SK-N-SH (cell line): ENCODE results near the gene SLC35A1. TPM values are rescaled to one million over a fixed set of nuclear protein-coding genes. Genes with fewer than 3 reads are reported as not detected.
"Not testable (repeated sequence)": the region's sequence is repeated elsewhere in the genome, so short reads cannot be mapped to it uniquely, and the experiment has no call there.

Source experiments
- CTCF ChIA-PET: fragments of 300-600, 350-600 bp; formaldehyde crosslinking; extraction: SDS; loops from one replicate; lab custom pipeline; 2021; lab: Yijun Ruan, JAX
- POLR2A ChIA-PET: fragments of 350-600 bp; sonication (Branson Sonifier 250); formaldehyde crosslinking; extraction: SDS; loops from one replicate; lab custom pipeline; 2020; ENCODE audit warnings: antibody characterized with exemption, inconsistent platforms; lab: Yijun Ruan, JAX
- DNase-seq: peaks from one replicate; pipeline ENCODE4 v3.0.0; 2012
- H2AFZ ChIP-seq: fragments of 200-600 bp; sonication (generic); 2 replicates; pipeline ENCODE4 v1.8.1; 2016; ENCODE audit warnings: antibody characterized with exemption, mild to moderate bottlenecking, low read depth
- H3F3A ChIP-seq: fragments of 200-600 bp; sonication (generic); replicated peaks from 2 replicates; pipeline ENCODE3; 2016; ENCODE audit warnings: antibody characterized with exemption, mild to moderate bottlenecking; ENCODE audit not compliant: insufficient read depth
- H3K27ac ChIP-seq, 2 experiments: fragments of 200-500 bp in 1 of 2; fragments of 200-600 bp in 1 of 2; sonication (Bioruptor generic) in 1 of 2; sonication (generic), shearing (Covaris generic) in 1 of 2; 2 replicates each; pipeline versions ENCODE4 v1.5.1 to v1.6.1; 2014 to 2016; ENCODE audit warnings: low read depth in 2 of 2, inconsistent platforms in 1 of 2, low read length in 1 of 2, mild to moderate bottlenecking in 1 of 2, mixed read lengths in 1 of 2
- H3K27me3 ChIP-seq: fragments of 200-600 bp; sonication (generic), shearing (Covaris generic); 2 replicates; pipeline ENCODE4 v1.6.1; 2016; ENCODE audit warnings: mixed run types; ENCODE audit not compliant: insufficient read depth
- H3K36me3 ChIP-seq, 2 experiments: fragments of 200-500 bp in 1 of 2; fragments of 200-600 bp in 1 of 2; sonication (Bioruptor generic) in 1 of 2; sonication (generic) in 1 of 2; replicated peaks in 1 of 2; 2 replicates each; pipeline versions ENCODE3 to v1.5.1; 2014 to 2016; ENCODE audit warnings: low read length in 1 of 2, mild to moderate bottlenecking in 1 of 2; ENCODE audit not compliant: insufficient read depth in 2 of 2, control insufficient read depth in 1 of 2
- H3K4me1 ChIP-seq, 2 experiments: fragments of 200-500 bp in 1 of 2; fragments of 200-600 bp in 1 of 2; sonication (Bioruptor generic) in 1 of 2; sonication (generic), shearing (Covaris generic) in 1 of 2; 2 replicates each; pipeline versions ENCODE4 v1.5.1 to v1.6.1; 2014 to 2016; ENCODE audit warnings: low read depth in 1 of 2, low read length in 1 of 2, mixed run types in 1 of 2; ENCODE audit not compliant: insufficient read depth in 2 of 2, control insufficient read depth in 1 of 2
- H3K4me2 ChIP-seq: fragments of 200-600 bp; sonication (generic), shearing (Covaris generic); 2 replicates; pipeline ENCODE4 v1.6.1; 2017; ENCODE audit warnings: mixed run types
- H3K4me3 ChIP-seq, 2 experiments: fragments of 200-500 bp in 1 of 2; fragments of 200-600 bp in 1 of 2; sonication (Bioruptor generic) in 1 of 2; sonication (generic), shearing (Covaris generic) in 1 of 2; 2 replicates each; pipeline versions ENCODE4 v1.5.1 to v1.8.1; 2014 to 2016; ENCODE audit warnings: low read depth in 2 of 2, inconsistent platforms in 1 of 2, low read length in 1 of 2, mild to moderate bottlenecking in 1 of 2, mixed read lengths in 1 of 2, moderate library complexity in 1 of 2
- H3K79me2 ChIP-seq: fragments of 200-600 bp; sonication (generic); 2 replicates; pipeline ENCODE4 v1.8.1; 2017; ENCODE audit warnings: mild to moderate bottlenecking; ENCODE audit not compliant: insufficient read depth
- H3K9ac ChIP-seq: fragments of 200-600 bp; sonication (generic); 2 replicates; pipeline ENCODE4 v1.6.1; 2017; ENCODE audit warnings: mixed run types
- H3K9me2 ChIP-seq: fragments of 200-600 bp; sonication (generic); 2 replicates; pipeline ENCODE4 v1.6.1; 2017; ENCODE audit warnings: mixed run types
- H3K9me3 ChIP-seq: fragments of 200-600 bp; sonication (generic); 2 replicates; pipeline ENCODE4 v1.6.1; 2017; ENCODE audit warnings: mixed run types, mild to moderate bottlenecking, moderate library complexity
- H4K20me1 ChIP-seq: fragments of 200-600 bp; sonication (generic); 2 replicates; pipeline ENCODE4 v1.6.1; 2017; ENCODE audit warnings: mild to moderate bottlenecking, mixed run types; ENCODE audit not compliant: insufficient read depth
- CHD2 ChIP-seq: fragments of 150-350 bp; IDR thresholded peaks from 2 replicates; pipeline ENCODE4 v1.6.1; 2018; ENCODE audit warnings: low read length; ENCODE audit not compliant: partially characterized antibody
- ELF1 ChIP-seq: IDR thresholded peaks from 2 replicates; pipeline ENCODE4 v1.4.0; 2012
- EP300 ChIP-seq, 2 experiments: IDR thresholded peaks; 2 replicates each; pipeline versions ENCODE4 v1.4.0 to v1.6.1; 2012; ENCODE audit warnings: borderline replicate concordance in 1 of 2, low read depth in 1 of 2, low read length in 1 of 2
- FOXM1 ChIP-seq: IDR thresholded peaks from 2 replicates; pipeline ENCODE4 v1.4.0; 2012; ENCODE audit warnings: low read depth, mild to moderate bottlenecking
- GABPA ChIP-seq: IDR thresholded peaks from 2 replicates; pipeline ENCODE4 v1.4.0; 2012; ENCODE audit warnings: low read depth, mild to moderate bottlenecking
- MEF2A ChIP-seq: IDR thresholded peaks from 2 replicates; pipeline ENCODE4 v1.4.0; 2012; ENCODE audit warnings: low read depth, borderline replicate concordance
- MXI1 ChIP-seq: IDR thresholded peaks from 2 replicates; pipeline ENCODE4 v1.6.1; 2012; ENCODE audit warnings: mild to moderate bottlenecking, low read depth, low read length, improper control_type of control experiment
- NFIC ChIP-seq: IDR thresholded peaks from 2 replicates; pipeline ENCODE4 v1.4.0; 2012; ENCODE audit warnings: borderline replicate concordance
- NRF1 ChIP-seq: IDR thresholded peaks from 2 replicates; pipeline ENCODE4 v1.6.1; 2012; ENCODE audit warnings: low read depth, mild to moderate bottlenecking, low read length
- POLR2AphosphoS5 ChIP-seq: IDR thresholded peaks from 2 replicates; pipeline ENCODE4 v1.6.1; 2012; ENCODE audit warnings: low read depth, low read length
- RAD21 ChIP-seq: IDR thresholded peaks from 2 replicates; pipeline ENCODE4 v1.6.1; 2012; ENCODE audit warnings: mild to moderate bottlenecking, low read length
- RCOR1 ChIP-seq: fragments of 150-350 bp; IDR thresholded peaks from 2 replicates; pipeline ENCODE4 v1.6.1; 2017; ENCODE audit warnings: antibody characterized with exemption, low read length
- RXRA ChIP-seq: IDR thresholded peaks from 2 replicates; pipeline ENCODE4 v1.4.0; 2012; ENCODE audit warnings: low read depth, mild to moderate bottlenecking, borderline replicate concordance
- SIN3A ChIP-seq: IDR thresholded peaks from 2 replicates; pipeline ENCODE4 v1.6.1; 2012; ENCODE audit warnings: low read depth, mild to moderate bottlenecking, low read length, moderate library complexity, borderline replicate concordance
- TAF1 ChIP-seq: IDR thresholded peaks from 2 replicates; pipeline ENCODE4 v1.6.1; 2012; ENCODE audit warnings: low read depth, mild to moderate bottlenecking, low read length, moderate library complexity, borderline replicate concordance
- YY1 ChIP-seq: IDR thresholded peaks from 2 replicates; pipeline ENCODE4 v1.4.0; 2012; ENCODE audit warnings: low read depth, mild to moderate bottlenecking
- WGBS: methylation state at CpG from one replicate; pipeline ENCODE4 v1.1.6; 2017; ENCODE audit warnings: low lambda C conversion rate; 5-methylcytosine and 5-hydroxymethylcytosine counted together
- polyA plus RNA-seq, 3 experiments: library from polyadenylated mRNA; depleted of rRNA; stranded (reverse); fragments of >200 nt; gene quantifications; 2 replicates each; pipeline ENCODE4 v1.2.3, GENCODE V29; 2012
- TF ChIP-seq, protein P1 (sequence below): fragments of 150-350 bp; IDR thresholded peaks from 2 replicates; pipeline ENCODE4 v1.6.1; 2016; ENCODE audit warnings: mild to moderate bottlenecking, low read depth, low read length
- TF ChIP-seq, protein P2 (sequence below): IDR thresholded peaks from 2 replicates; pipeline ENCODE4 v1.4.0; 2012; ENCODE audit warnings: low read depth
- TF ChIP-seq, protein P3 (sequence below): IDR thresholded peaks from 2 replicates; pipeline ENCODE4; 2012

The SLC35A1 gene
- polyA plus RNA-seq, 1 of the 3 experiments (the other 2 are of a cell fraction) = 9.2 TPM

DNA sequence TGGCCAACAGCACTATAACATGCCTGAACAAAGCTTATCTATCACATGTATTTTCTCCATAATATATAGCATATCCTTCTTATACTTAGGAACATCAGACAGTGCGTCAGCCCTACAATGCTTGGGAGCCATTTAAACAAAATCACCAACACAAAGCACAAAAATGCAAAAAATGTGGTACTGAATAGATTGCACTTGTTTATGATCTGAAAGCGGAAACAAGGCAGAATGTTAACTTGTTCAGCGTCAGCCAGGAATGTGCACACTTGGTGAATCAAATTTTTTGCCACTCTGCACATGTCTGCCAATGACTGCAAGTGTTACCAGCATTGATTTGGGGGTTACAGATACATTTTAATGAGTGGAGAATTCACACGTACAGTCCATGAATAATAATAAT, 14.8 kb downstream of the SLC35A1 start:
- H3K27ac ChIP-seq = no peak overlapping the region
- no peaks in the 10 kb centered on the region for H4K20me1 ChIP-seq
- POLR2A ChIA-PET = no interaction called here
- H3K9ac ChIP-seq = no peak overlapping the region
- H3K4me3 ChIP-seq = no peak overlapping the region
- DNase-seq = no peak
- no peaks in the 10 kb centered on the region for H3K4me1 ChIP-seq
- CTCF ChIA-PET = no interaction called here
- TF ChIP-seq RCOR1 = no peak
- TF ChIP-seq YY1 = no peak
- TF ChIP-seq TAF1 = no peak
- TF ChIP-seq NRF1 = no peak
- no peak for TF ChIP-seq ELF1
- TF ChIP-seq EP300 (IDR thresholded peaks at IDR 0.05; ENCODE audit: borderline replicate concordance in 1 of 2, low read depth in 1 of 2, low read length in 1 of 2) = no peak
- TF ChIP-seq RXRA = no peak
- no peak for TF ChIP-seq RAD21
- TF ChIP-seq, protein P1, sequence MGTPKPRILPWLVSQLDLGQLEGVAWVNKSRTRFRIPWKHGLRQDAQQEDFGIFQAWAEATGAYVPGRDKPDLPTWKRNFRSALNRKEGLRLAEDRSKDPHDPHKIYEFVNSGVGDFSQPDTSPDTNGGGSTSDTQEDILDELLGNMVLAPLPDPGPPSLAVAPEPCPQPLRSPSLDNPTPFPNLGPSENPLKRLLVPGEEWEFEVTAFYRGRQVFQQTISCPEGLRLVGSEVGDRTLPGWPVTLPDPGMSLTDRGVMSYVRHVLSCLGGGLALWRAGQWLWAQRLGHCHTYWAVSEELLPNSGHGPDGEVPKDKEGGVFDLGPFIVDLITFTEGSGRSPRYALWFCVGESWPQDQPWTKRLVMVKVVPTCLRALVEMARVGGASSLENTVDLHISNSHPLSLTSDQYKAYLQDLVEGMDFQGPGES = no peak
- no peak for TF ChIP-seq MXI1
- no peak for TF ChIP-seq POLR2AphosphoS5
- TF ChIP-seq FOXM1 = no peak
- no peak for TF ChIP-seq CHD2
- TF ChIP-seq SIN3A = no peak
- TF ChIP-seq, protein P2, sequence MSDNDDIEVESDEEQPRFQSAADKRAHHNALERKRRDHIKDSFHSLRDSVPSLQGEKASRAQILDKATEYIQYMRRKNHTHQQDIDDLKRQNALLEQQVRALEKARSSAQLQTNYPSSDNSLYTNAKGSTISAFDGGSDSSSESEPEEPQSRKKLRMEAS = no peak
- no peak for TF ChIP-seq MEF2A
- TF ChIP-seq, protein P3, sequence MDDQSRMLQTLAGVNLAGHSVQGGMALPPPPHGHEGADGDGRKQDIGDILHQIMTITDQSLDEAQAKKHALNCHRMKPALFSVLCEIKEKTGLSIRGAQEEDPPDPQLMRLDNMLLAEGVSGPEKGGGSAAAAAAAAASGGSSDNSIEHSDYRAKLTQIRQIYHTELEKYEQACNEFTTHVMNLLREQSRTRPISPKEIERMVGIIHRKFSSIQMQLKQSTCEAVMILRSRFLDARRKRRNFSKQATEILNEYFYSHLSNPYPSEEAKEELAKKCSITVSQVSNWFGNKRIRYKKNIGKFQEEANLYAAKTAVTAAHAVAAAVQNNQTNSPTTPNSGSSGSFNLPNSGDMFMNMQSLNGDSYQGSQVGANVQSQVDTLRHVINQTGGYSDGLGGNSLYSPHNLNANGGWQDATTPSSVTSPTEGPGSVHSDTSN = no peak
- no peak for TF ChIP-seq GABPA
- TF ChIP-seq NFIC = no peak
- H3K79me2 ChIP-seq = no peaks in the 10 kb centered on the region
- no peaks in the 10 kb centered on the region for H3K9me3 ChIP-seq
- WGBS = 99% methylated on average over 4 of the region's 4 CpGs
- H3F3A ChIP-seq = peaks cover 6% of the 10 kb centered on the region
- H2AFZ ChIP-seq = no peak overlapping the region
- peaks cover 7 to 13% of the 10 kb centered on the region in 2 experiments for H3K36me3 ChIP-seq
- no peak overlapping the region for H3K4me2 ChIP-seq
- no peaks in the 10 kb centered on the region for H3K9me2 ChIP-seq
- no peaks in the 10 kb centered on the region for H3K27me3 ChIP-seq

DNA sequence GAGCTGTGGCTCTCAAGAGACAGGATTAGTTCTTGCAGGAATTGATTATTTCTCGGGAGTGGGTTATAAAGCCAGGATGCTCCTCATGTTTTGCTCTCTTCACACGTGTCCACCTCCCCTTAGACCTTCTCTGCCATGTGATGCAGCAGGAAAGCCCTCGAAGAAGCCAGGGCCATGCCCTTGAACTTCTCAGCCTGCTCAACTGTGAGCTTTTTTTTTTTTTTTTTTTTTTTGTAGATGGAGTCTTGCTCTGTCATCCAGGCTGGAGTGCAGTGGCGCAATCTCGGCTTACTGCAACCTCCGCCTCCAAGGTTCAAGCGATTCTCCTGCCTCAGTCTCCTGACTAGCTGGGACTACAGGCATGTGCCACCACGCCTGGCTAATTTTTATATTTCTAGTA, 16.6 kb downstream of the SLC35A1 start:
- not testable (repeated sequence) for H3K4me2 ChIP-seq, H3K27me3 ChIP-seq, H3K79me2 ChIP-seq, H3K27ac ChIP-seq, H4K20me1 ChIP-seq, H3K4me1 ChIP-seq, H3K9ac ChIP-seq, H3K9me3 ChIP-seq, H3K9me2 ChIP-seq, H2AFZ ChIP-seq, DNase-seq, H3K4me3 ChIP-seq, H3F3A ChIP-seq
- 87% methylated on average over 8 of the region's 8 CpGs for WGBS
- peaks cover 9 to 16% of the 10 kb centered on the region in 2 experiments for H3K36me3 ChIP-seq
- CTCF ChIA-PET = interaction anchor here (1.0 kb wide), 1 partner anchor 96 kb away, joined by 4 read pairs; no protein-coding TSS in a partner anchor
- POLR2A ChIA-PET = interaction anchor here (0.8 kb wide), 1 partner anchor 14 kb away, joined by 3 read pairs; no protein-coding TSS in a partner anchor
